Adrenal gland (tissue), 5 donors: Measurements from ENCODE around the gene SUPT7L.

ENCODE experiments used
- POLR2A ChIP-seq, 2 donors: fragments of 450-650 bp; IDR thresholded peaks; one replicate each; pipeline ENCODE4 v1.6.1; 2017; ENCODE audit warnings: antibody characterized with exemption in 2 of 2, mild to moderate bottlenecking in 2 of 2, moderate library complexity in 1 of 2
- TF ChIP-seq, protein P1 (sequence below), 6 experiments: fragments of 450-650 bp in 4 of 6; fragments of 200-600 bp in 2 of 6; sonication (generic) in 1 of 6; IDR thresholded peaks; 1 replicate in 5 of 6; 2 replicates in 1 of 6; pipeline versions ENCODE4 v1.5.1 to v1.8.0; 2016 to 2021; ENCODE audit warnings: antibody characterized with exemption in 6 of 6, mild to moderate bottlenecking in 2 of 6, moderate library complexity in 1 of 6
- donor health status: DM: no; HTN: no; CAD: no.

DNA sequence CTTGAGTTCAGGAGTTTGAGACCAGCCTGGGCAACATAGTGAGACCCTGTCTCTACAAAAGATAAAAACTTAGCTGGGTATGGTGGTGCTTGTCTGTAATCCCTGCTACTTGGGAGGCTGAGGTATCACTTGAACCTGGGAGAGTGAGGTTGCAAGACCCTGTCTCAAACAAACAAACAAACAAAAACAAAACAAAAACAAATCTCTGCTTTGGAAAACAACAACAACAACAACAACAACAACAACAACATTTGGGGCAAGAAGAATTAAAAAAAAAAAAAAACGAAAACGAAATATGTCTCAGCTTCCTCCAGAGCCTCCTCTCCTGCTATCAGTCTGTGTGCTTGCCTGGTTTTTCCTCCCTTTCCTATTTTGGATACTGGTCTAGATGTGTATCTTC is 17.2 kb upstream of the SUPT7L start:
- TF ChIP-seq, protein P1, sequence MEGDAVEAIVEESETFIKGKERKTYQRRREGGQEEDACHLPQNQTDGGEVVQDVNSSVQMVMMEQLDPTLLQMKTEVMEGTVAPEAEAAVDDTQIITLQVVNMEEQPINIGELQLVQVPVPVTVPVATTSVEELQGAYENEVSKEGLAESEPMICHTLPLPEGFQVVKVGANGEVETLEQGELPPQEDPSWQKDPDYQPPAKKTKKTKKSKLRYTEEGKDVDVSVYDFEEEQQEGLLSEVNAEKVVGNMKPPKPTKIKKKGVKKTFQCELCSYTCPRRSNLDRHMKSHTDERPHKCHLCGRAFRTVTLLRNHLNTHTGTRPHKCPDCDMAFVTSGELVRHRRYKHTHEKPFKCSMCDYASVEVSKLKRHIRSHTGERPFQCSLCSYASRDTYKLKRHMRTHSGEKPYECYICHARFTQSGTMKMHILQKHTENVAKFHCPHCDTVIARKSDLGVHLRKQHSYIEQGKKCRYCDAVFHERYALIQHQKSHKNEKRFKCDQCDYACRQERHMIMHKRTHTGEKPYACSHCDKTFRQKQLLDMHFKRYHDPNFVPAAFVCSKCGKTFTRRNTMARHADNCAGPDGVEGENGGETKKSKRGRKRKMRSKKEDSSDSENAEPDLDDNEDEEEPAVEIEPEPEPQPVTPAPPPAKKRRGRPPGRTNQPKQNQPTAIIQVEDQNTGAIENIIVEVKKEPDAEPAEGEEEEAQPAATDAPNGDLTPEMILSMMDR (IDR thresholded peaks at IDR 0.05): no peak
- TF ChIP-seq POLR2A (IDR thresholded peaks at IDR 0.05): no peak
